GM21381 (cell line): ENCODE results near the gene DCTN2.
A peak's percentile ranks its signal among the peaks of the same experiment; 100 is the strongest.
"Not testable (repeated sequence)": the region's sequence is repeated elsewhere in the genome, so short reads cannot be mapped to it uniquely, and the experiment has no call there.

Source experiments
- ATAC-seq: cut with Tn5 transposase; IDR thresholded peaks from one replicate; pipeline ENCODE4 v1.9.1; 2021; ENCODE audit warnings: mild to moderate bottlenecking, moderate library complexity; ENCODE audit not compliant: unreplicated experiment

Gene DCTN2

DNA sequence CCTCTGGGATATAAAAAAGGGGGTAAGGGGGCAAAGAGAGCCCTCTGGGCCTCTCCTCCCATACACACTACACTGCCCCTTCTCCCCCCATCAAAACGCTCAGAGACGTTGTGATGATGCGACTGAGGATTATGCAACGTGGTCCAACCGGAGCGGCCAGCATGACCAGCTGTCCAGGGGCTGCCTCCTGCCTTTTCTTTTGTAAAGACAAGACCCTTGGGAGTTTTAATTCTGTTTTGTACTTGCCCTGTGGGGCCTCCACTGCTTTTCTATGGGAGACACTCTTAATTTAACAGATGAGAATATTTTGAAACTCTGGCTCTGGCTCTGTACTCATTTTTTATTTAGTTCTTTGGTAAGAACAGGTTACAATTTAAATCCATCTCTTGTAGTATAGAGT lies 17.2 kb downstream of the DCTN2 start:
- no peak for ATAC-seq

DNA sequence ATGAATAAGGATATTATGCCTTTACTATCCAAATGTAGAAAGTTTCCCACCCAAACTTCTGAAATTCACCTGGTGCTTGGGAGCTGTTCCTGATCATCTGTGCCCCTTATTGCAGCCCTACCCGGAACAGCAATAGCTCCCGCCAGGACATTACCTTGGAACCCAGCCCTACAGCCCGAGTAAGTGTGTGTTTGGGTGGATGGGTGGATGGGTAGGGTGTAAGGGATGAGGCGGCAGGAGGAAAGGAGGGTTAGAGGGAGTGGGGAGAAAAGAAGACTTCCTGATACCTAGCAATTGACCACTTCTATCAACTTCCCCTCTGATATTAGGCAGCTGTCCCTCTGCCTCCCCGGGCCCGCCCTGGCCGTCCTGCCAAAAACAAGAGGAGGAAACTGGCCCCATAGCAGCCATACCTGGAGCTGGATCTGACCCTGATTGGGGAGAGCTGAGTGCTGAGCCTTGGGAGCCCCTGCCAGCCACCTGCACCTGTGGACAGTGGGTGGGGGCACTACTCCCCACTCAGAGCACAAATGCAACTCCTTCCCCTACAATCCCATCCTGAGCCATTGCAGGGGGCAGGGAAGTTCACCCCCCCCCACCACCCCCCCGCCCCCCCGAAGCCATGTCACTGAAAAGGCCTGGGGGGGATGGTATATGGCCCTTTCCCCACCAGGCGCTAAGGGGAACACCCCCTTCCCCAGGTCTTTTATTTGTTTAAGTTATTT lies 18.0 kb downstream of the DCTN2 start:
- no peak for ATAC-seq

DNA sequence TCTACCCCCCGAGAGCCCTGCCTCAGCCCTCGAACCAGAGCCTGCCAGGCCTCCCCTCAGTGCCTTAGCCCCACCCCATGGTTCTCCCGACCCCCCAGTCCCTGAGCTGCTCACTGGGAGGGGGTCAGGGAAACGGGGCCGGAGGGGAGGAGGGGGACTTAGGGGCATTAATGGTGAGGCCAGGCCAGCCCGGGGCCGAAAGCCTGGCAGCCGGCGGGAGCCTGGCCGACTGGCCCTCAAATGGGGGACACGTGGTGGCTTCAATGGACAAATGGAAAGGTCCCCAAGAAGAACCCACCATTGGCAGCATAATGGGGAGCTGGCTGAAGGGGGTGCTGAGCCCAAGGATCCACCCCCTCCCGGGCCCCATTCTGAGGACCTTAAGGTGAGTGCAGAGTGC lies 18.8 kb downstream of the DCTN2 start:
- no peak for ATAC-seq

DNA sequence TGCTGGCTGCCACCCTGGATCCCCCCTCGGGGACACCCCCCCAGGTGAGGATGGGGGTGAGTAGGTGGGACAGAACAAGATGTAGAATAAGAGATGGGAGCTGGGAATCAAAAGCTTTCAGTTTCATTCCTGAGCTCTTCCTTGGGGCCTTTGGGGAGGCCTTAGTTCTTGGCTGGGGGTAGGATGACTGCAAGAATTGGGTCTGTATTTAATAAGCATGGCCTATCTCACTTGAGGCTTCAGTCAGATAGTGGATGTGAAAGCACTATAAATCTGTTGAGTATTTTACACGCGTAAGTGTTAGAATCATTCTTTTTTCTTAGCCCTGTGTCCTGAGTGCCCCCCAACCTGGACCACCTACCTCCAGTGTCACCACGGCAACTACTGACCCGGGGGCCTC lies 19.8 kb downstream of the DCTN2 start:
- no peak for ATAC-seq

DNA sequence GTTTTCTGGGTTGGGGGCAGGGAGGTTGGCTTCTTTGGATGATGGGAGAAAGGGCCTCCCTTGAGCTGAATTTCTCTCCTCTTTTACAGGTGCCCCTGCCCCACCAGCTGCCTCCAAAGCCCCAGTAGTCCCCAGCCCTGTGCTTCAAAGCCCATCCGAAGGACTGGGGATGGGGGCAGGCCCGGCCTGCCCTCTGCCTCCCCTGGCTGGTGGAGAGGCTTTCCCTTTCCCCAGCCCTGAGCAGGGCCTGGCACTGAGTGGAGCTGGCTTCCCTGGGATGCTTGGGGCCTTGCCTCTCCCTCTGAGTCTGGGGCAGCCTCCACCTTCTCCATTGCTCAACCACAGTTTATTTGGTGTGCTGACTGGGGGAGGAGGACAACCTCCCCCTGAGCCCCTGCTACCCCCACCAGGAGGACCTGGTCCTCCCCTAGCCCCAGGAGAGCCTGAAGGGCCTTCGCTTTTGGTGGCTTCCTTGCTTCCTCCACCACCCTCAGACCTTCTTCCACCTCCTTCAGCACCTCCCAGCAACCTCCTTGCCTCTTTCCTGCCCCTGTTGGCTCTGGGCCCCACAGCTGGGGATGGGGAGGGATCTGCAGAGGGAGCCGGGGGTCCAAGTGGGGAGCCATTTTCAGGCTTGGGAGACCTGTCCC lies 20.4 kb downstream of the DCTN2 start:
- ATAC-seq: no peak

DNA sequence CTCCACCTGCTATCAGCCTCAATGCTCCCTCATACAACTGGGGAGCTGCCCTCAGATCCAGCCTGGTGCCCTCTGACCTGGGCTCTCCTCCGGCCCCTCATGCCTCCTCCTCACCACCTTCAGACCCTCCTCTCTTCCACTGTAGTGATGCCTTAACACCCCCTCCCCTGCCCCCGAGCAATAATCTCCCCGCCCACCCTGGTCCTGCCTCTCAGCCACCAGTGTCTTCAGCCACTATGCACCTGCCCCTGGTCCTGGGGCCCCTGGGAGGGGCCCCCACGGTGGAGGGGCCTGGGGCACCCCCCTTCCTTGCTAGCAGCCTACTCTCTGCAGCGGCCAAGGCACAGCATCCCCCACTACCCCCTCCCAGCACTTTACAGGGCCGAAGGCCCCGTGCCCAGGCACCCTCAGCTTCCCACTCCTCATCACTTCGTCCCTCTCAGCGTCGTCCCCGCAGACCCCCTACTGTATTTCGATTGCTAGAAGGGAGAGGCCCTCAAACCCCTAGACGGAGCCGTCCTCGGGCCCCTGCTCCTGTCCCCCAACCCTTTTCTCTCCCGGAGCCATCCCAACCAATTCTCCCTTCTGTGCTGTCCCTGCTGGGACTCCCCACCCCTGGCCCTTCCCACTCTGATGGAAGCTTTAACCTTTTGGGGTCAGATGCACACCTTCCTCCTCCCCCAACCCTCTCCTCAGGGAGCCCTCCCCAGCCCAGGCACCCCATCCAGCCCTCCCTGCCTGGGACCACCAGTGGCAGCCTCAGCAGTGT lies 21.2 kb downstream of the DCTN2 start:
- ATAC-seq: no peak

DNA sequence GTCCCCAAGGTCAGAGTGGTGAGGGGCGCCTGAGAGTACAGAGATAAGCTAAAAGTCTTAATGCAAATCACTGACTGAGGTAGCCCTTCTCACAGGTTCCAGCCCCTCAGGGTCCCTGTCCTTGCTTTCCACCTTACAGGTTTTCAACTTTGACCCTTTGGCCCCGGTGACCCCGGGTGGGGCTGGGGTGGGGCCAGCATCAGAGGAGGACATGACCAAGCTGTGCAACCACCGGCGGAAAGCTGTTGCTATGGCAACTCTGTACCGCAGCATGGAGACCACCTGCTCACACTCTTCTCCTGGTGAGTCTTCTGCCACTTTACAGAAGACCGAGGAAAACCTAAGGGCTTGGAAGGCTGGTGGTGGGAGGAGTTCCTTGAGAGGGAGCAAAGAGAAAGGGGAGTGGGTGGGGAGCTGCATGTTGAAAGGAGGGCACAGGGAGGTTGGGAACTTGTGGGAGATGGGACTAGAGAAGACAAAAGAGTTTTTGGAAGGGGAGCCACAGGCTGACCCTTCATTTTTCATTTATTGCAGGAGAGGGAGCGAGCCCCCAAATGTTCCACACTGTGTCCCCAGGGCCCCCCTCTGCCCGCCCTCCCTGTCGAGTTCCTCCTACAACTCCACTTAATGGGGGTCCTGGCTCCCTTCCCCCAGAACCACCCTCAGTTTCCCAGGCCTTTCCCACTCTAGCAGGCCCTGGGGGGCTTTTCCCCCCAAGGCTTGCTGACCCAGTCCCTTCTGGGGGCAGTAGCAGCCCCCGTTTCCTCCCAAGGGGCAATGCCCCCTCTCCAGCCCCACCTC lies 22.0 kb downstream of the DCTN2 start:
- no peak for ATAC-seq

DNA sequence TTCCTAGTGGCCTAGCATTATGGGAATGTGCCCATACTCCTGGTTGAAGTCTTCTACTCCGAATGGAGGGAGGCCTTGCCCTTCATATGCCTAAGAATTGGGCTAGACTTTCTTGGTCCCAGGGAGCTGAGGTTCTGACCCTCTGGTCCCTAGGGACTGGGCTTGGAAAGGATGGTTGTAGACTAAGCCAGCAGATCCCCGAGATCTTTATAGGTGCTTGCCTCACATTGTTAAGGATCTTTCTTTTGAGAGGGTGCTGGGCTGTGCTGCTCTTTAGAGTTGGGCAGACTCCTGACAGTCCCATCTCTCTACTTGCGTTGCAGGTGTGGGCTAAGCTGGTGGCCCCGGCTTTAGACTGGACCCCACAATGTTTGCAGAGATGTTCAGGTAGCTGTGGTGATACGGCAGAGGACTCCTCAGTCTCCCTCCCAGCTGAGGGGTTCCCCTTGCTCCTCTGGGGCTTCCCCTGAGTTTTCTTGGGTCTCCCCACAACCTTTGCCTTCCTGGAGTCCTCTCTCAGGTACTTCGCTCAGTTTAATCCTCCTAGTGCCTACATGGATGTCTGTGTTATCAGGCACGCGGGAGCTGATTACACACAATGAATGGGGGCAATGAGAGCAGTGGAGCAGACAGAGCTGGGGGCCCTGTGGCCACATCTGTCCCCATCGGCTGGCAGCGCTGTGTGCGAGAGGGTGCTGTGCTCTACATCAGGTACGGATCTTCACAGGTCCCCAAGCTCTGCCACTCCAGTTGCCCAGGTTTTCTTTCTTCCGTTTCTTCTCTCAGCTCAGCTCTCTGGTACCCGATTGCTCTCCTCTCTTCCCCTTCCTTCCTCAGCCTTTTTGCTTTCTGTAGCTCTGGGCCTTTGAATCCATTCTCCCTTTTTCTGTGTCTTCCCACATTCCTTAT lies 23.0 kb downstream of the DCTN2 start:
- no peak for ATAC-seq

DNA sequence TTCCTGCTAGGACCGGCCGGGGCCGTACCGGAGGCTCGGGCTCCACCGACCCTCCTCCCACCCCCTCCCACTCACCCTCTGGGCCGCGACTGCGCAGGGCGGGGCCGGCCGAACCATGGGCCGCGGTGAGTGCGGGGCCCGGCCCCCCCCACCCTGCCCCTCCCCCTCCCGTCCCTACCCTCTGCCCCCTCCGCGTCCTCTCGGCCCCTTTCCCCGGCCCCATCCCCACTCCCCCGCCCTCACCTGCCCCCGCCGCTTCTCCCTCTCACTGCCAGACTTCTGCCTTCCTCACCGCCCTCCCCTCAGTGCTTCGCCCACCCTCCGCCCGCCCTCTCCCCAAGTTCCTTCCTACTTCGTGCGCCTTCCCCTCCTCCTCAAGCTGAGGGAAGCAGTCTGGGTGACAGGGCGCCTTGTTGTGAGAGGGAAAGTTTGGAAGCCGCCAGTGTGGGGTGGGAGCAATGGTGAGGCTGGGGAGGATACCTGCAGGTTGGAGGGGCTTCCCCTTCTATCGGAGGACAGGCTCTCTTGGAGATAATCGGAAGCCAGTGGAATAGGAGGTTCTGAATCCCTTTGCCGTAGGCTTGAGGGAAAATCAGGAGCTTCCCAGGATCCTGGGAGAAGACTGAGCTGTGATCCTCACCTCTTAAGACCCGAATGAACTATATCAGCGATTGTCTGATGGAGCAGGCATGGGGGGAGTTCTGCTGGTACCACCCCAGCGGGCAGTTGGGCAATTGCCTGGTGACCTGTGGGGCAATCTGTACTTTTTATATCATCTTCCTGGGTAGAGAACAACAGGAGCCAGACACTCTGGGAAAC lies 23.9 kb downstream of the DCTN2 start:
- ATAC-seq: no peak

DNA sequence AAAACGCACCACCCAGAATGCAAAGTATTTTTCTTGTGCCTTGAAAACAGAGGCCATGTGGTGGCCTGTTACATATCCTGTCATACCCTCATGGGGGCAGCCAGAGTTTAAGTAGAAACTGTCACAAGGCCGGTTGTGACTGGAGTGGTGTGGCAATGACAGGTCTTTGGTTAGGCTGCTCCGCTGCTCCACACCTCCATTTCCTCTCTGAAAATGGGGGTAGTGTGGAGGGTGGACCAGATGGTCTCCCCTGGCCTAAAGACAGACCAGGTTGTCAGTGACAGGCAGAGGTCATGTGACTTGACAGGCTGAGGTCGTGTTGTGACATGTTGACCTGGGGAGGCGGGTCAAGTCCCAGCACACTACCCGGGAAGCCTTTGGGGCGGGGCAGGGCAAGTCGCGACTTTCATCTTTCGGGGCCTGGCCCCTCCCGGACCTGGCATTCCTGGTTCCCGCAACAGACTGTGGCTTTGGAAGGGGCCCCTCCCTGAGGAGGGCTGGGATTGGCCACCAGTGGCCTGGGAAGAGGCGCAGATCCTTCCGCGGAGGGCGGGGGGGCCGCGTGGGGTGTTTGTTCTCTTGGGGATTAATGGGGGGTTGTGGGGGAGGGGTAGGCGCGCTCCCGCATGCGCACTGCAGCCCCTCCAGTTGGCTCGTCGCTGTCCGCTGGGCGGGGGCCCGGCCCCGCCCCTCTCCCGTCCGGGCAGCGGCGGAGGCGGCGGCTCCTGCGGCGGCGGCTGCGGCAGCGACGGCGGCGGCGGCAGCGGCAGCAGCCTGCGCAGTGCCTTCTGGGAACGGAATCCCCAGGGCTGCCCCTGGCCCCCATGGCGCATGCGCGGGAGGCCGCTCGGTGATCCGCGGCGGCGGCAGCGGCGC lies 24.7 kb downstream of the DCTN2 start, which contains the start of gene MBD6:
TSS of gene MBD6 (plus strand) at position 814 of the 876 bp plus-strand sequence. CDS start 1,480 bp downstream, outside the sequence.
- ATAC-seq: peak; percentile 37

DNA sequence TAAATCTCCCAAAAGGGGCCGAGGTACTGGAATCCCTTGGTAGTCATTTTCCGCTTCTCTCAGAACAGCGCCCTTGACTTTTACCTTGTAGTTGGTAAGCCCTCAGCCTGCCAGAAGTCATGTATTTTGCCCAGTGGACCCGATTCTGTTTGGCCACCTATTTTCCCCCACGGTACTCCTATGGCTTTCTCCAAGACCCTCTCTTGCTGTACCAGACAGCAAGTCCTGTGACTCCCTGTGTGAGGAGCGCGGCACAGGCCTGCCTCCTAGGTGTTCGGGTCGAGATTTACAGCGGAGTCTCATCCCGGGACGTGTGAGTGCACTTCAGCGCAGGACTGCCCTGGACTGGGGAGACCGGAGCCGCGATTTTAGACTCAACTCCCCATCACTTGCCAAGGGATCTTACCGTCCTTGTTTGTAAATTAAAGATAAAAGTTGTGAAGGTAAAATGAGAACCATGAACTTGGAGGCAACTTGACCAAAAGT lies 25.4 kb downstream of the DCTN2 start:
- no peak for ATAC-seq

DNA sequence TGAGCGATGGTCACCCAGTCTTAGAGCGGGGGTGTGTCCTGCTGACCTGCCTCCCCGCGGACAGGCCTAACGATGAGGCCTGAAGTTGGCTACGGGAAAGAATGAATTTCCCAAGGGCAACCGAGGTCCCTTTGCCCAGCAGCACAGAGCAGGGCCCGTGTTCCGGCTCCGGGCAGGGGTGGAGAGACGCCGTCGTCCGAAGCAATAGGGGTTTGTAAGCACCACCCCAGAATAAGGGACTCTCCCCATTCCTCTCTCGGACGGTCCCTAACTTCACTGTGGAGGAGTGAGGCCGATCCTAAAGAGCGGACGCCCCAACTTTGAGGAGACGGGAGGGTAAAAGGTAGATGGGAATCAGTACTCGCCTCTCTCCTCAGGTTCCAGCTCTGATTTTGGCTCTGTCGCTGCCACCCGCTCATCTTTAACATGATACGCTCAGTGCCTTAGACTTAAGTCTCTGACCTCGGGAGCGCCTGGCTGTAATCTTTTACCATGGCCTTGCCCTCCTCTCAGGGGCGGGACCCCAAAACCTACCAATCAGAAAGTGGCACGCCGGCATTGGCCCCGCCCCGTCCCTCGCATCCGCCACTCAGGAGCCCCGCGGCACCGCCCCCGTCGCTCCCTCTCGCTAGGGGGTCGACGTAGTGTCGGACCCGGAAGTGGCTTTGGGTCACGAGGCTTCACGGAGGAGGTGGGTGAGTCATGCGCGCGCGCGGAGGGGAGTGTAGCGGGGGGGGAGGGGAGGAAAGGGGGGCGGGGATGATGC lies 26.8 kb downstream of the DCTN2 start, which contains the start of gene DDIT3:
TSS of gene DDIT3 (minus strand) at position 462 of the 766 bp plus-strand sequence. CDS start 3,108 bp downstream, outside the sequence.
- peak; percentile 65 for ATAC-seq

DNA sequence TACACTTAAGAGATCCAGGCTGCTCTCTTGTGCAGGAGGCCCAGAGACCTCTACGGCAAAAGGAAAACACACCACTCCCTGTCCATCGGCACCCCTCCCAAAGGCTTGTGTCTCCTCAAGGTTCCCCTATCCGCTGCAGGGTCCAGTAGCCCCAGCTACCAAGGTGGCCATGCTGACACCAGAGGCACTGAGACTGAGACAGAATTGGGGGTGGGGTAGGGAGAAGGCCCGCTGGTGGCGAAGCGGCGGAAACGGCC lies 27.3 kb downstream of the DCTN2 start:
- ATAC-seq: peak; percentile 1

DNA sequence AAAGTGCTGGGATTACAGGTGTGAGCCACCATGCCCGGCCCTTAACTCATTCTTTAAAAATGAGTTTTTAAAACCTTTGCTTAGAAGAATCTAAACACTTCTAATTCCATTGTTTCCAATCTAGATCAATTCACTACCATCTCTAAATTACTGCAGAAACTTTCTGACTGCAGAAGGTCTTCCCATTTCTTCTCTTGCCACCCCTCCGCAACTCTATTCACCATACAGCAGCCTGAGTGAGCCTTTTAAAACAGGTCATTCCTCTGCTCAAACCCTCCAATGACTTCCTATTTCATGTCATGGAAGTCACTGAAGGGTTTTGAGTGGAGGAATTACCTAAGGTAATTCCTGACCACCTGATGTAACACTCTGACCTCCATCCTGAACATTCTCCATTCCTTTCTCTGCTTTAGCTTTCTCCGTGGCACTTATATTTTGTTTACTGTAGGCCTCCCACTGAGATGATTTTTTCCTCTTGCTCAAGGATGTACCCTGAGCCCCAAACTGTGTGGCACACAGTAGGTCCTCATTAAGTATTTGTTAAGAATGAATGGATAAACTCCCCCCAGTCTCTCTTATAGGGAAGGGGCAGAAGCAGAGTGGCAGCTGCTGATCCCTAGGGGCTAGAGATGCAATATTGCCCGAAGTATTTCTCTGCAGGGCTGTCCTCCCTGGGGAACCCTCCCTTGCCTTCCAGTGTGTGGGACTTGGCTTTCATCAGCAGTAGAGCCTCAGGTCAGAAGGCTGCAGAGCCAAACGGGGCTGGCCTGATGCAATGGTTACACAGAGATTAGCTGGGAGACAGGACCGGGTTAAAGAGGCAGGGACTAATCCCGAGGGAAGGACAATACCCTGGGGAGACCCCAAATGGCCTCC lies 27.8 kb downstream of the DCTN2 start:
- ATAC-seq: no peak

DNA sequence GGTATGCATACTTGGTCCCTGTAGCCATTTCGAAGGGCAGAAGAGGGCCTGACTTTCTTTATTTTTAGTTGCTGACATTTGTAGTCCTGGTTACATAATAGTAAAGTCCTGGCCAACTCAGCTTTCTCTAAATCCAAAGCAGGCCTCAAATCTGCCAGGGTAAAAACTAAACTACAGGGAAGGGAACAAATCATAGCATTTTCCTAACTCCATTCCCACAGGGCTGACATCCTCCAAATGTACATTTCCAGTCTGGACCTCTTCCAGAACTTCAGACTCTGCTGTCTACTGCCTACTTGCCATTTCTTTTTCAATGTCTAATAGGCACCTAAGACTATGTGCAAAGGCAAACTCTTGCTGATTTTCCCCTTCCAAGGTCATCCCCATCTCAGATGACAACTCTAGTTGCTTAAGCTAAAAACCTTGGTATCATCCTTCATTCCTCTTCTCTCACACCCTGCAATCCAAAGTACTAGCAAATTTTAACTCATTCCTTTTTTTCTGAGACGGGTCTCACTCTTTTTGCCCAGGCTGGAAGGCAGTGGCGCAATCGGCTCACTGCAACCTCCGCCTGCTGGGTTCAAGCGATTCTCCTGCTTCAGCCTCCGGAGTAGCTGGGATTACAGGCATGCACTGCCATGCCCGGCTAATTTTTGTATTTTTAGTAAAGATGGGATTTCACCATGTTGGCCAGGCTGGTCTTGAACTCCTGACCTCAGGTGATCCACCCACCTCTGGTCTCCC lies 28.6 kb downstream of the DCTN2 start:
- no peak for ATAC-seq

DNA sequence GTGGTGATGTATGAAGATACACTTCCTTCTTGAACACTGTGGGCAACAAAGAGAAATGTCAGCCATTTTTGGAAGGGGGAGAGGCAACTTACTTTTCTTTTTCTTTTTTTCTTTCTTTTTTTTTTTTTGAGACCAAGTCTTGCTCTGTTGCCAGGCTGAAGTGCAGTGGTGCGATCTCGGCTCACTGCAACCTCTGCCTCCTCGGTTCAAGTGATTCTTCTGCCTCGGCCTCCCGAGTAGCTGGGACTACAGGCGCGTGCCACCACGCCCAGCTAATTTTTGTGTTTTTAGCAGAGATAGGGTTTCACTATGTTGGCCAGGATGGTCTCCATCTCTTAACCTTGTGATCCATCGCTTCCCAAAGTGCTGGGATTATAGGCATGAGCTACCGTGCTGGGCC lies 29.3 kb downstream of the DCTN2 start:
- ATAC-seq: not testable (repeated sequence)
